ENCODE data around the gene RPP25. TPM values are rescaled to one million over a fixed set of nuclear protein-coding genes. Genes with fewer than 3 reads are reported as not detected.

The RPP25 gene
- total and polyA plus RNA-seq, 8 donors, result 3.0 to 6.7 (median 4.7) TPM

DNA sequence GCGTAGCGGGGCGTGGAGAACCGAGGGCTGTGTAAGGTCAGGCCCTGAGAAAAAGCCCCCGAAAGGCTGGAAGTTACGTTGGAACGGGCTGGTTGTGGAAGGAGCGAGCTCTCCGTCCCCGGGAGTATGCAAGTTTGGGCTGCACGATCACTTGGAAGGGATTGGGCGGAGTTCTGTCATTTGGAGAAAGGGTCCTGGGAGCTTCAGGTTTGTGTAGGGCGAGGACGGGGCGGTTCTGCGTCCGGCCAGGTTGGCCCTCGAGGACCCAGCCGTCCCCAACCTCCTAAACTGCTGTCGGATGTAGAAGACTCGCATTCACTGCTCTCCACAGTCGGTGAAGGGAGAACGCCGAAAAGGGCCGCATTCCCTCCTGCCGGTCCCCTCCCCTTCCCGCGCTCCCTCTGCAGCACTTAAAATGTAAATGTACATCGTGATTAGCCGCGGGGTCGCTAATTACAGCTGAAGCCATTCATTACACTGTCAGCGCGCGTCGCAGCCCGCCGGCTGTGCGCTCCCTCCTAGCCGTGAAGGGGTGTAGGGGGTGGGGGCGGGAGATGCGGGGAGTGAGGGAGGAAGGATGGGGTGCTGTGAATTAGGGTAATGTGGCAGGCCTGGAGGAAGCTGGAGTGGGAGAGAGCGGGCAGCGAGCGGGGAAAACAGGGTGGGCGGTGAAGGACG lies 2.5 kb upstream of the RPP25 start:
- FAIRE-seq, result no peak
- intact Hi-C loops (cut with DNase I), result loop anchor here in 2 of 3 donors (10.0 kb wide), 2 partner anchors 246 to 324 kb away; partner anchors contain the start of gene C15orf39 (in 1 of the 2)
- Histone ChIP-seq H3K27ac (peak overlapping the region in 2 of 4 donors; percentile 87 to 91), H3K27me3 (no peaks in the 10 kb centered on the region), H3K36me3 (no peaks in the 10 kb centered on the region), H3K4me3 (peak overlapping the region; percentile 59 to 80 (median 70)), H3K4me1 (peaks cover 5 to 16% (median 12%) of the 10 kb centered on the region in 3 donors), H3K9me3 (no peaks in the 10 kb centered on the region)
- TF ChIP-seq, protein P1, sequence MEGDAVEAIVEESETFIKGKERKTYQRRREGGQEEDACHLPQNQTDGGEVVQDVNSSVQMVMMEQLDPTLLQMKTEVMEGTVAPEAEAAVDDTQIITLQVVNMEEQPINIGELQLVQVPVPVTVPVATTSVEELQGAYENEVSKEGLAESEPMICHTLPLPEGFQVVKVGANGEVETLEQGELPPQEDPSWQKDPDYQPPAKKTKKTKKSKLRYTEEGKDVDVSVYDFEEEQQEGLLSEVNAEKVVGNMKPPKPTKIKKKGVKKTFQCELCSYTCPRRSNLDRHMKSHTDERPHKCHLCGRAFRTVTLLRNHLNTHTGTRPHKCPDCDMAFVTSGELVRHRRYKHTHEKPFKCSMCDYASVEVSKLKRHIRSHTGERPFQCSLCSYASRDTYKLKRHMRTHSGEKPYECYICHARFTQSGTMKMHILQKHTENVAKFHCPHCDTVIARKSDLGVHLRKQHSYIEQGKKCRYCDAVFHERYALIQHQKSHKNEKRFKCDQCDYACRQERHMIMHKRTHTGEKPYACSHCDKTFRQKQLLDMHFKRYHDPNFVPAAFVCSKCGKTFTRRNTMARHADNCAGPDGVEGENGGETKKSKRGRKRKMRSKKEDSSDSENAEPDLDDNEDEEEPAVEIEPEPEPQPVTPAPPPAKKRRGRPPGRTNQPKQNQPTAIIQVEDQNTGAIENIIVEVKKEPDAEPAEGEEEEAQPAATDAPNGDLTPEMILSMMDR (IDR thresholded peaks at IDR 0.05), result no peak
- WGBS, 2 donors, result 15 to 24% methylated on average over 47 of the region's 47 CpGs
- DNase-seq, result peak in 3 of 6 donors; percentile 21 to 61 (median 22)
- no peak for ATAC-seq

GRCh38 chr15:74958320-74958907 lies 1.8 kb upstream of the RPP25 start:
- H3K36me3 ChIP-seq, result no peaks in the 10 kb centered on the region
- intact Hi-C loops (cut with DNase I), result loop anchor here in 2 of 3 donors (10.0 kb wide), 2 partner anchors 246 to 324 kb away; partner anchors contain the start of gene C15orf39 (in 1 of the 2)
- H3K27ac ChIP-seq, result peak overlapping the region in 2 of 4 donors; percentile 87 to 91
- peaks cover 5 to 16% (median 12%) of the 10 kb centered on the region in 3 donors for H3K4me1 ChIP-seq
- FAIRE-seq (no peak), ATAC-seq (peak; percentile 47 to 74 (median 58)), DNase-seq (peak; percentile 73 to 86 (median 78))
- no peaks in the 10 kb centered on the region for H3K9me3 ChIP-seq
- H3K27me3 ChIP-seq, result no peaks in the 10 kb centered on the region
- TF ChIP-seq, protein P1 (IDR thresholded peaks at IDR 0.05), result peak in 3 of 4 donors; percentile 11 to 22 (median 12)
- H3K4me3 ChIP-seq, result peak overlapping the region; percentile 59 to 80 (median 70)
- 1 to 2% methylated on average over 28 of the region's 28 CpGs for WGBS, 2 donors

- ATAC-seq, result no peak
- peaks cover 5 to 16% (median 12%) of the 10 kb centered on the region in 3 donors for H3K4me1 ChIP-seq
- no peak for FAIRE-seq
These were observed 984 bp upstream of the RPP25 start for GRCh38 chr15:74957476-74958035.

GRCh38 chr15:74955796-74956647 lies 550 bp downstream of the RPP25 start:
- DNase-seq (peak; percentile 73 to 91 (median 82)), FAIRE-seq (no peak), ATAC-seq (peak; percentile 55 to 75 (median 62))
- TF ChIP-seq, protein P1 (IDR thresholded peaks at IDR 0.05), result peak in 2 of 4 donors; percentile 16 to 17
- intact Hi-C loops (cut with DNase I), result loop anchor here in 2 of 3 donors (10.0 kb wide), 2 partner anchors 249 to 321 kb away; partner anchors contain the start of gene C15orf39 (in 1 of the 2)
- 14 to 17% methylated on average over 88 of the region's 88 CpGs for WGBS, 2 donors
- H3K27me3 ChIP-seq, result no peaks in the 10 kb centered on the region
- no peaks in the 10 kb centered on the region for H3K36me3 ChIP-seq
- peak overlapping the region; percentile 59 to 80 (median 70) for H3K4me3 ChIP-seq
- no peaks in the 10 kb centered on the region for H3K9me3 ChIP-seq
- peak overlapping the region; percentile 65 to 91 (median 79) for H3K27ac ChIP-seq
- H3K4me1 ChIP-seq, result peaks cover 5 to 16% (median 12%) of the 10 kb centered on the region in 3 donors

More at GRCh38 chr15:74957476-74958035, 984 bp upstream of the RPP25 start:
- WGBS, 2 donors, result 3% methylated on average over 28 of the region's 28 CpGs
- peak in 1 of 6 donors; percentile 57 for DNase-seq
- H3K9me3 ChIP-seq, result no peaks in the 10 kb centered on the region
- no peaks in the 10 kb centered on the region for H3K27me3 ChIP-seq
- H3K36me3 ChIP-seq, result no peaks in the 10 kb centered on the region
- H3K27ac ChIP-seq, result peak overlapping the region; percentile 65 to 91 (median 79)
- TF ChIP-seq, protein P1 (IDR thresholded peaks at IDR 0.05), result no peak
- H3K4me3 ChIP-seq, result peak overlapping the region; percentile 59 to 80 (median 70)
- intact Hi-C loops (cut with DNase I), result loop anchor here in 2 of 3 donors (10.0 kb wide), 2 partner anchors 247 to 323 kb away; partner anchors contain the start of gene C15orf39 (in 1 of the 2)

Measured in pancreas (tissue), 10 donors.